Spleen (tissue), 7 donors: ENCODE data around the gene ZNF831.

Source experiments
- CTCF ChIP-seq, 11 experiments: fragments of 200-600 bp in 7 of 11; fragments of 450-650 bp in 4 of 11; sonication (generic) in 4 of 11; IDR thresholded peaks in 8 of 11; conservative IDR thresholded peaks in 3 of 11; 1 replicate in 7 of 11; 2 replicates in 4 of 11; pipeline versions ENCODE4 v1.4.0 to v1.8.0; 2016 to 2021; ENCODE audit warnings: antibody characterized with exemption in 11 of 11, inconsistent platforms in 4 of 11, mild to moderate bottlenecking in 1 of 11
- POLR2AphosphoS5 ChIP-seq, 3 donors: sonication (generic); formaldehyde crosslinking; IDR thresholded peaks; one replicate each; pipeline ENCODE4 v1.5.1; 2017; ENCODE audit warnings: antibody characterized with exemption in 3 of 3
- donor health status: DM: no; HTN: no; CAD: no; lungs with moderate emphysema.
- donor health status: DM: no; HTN: no; CAD: no.
- donor health status: DM: no; HTN: no; CAD: no.

GRCh38 chr20:59173938-59174491, 10.4 kb downstream of the ZNF831 start:
- TF ChIP-seq POLR2AphosphoS5 (IDR thresholded peaks at IDR 0.05) = no peak
- no peak for TF ChIP-seq CTCF (IDR thresholded peaks at IDR 0.05 in 8 of 11, conservative IDR thresholded peaks at IDR 0.05 in 3 of 11)
